Liver (tissue), 9 donors: ENCODE data around the gene EEA1. TPM values are rescaled to one million over a fixed set of nuclear protein-coding genes. Genes with fewer than 3 reads are reported as not detected.

Source experiments
- DNase-seq: peaks from one replicate; pipeline ENCODE4 v3.0.0-alpha.2; 2017; ENCODE audit warnings: low spot score
- H3K27ac ChIP-seq, 2 donors: one replicate each; pipeline ENCODE4 v1.7.0; 2013; ENCODE audit warnings: inconsistent platforms in 2 of 2, low read length in 2 of 2, control low read depth in 1 of 2, low read depth in 1 of 2, mild to moderate bottlenecking in 1 of 2
- H3K27me3 ChIP-seq, 4 donors: one replicate each; pipeline versions ENCODE4 v1.6.1 to v1.7.0; 2013; ENCODE audit warnings: low read length in 3 of 4, inconsistent platforms in 1 of 4, mild to moderate bottlenecking in 1 of 4, moderate library complexity in 1 of 4; ENCODE audit not compliant: control insufficient read depth in 4 of 4, insufficient read depth in 4 of 4
- H3K36me3 ChIP-seq, 4 donors: one replicate each; pipeline versions ENCODE4 v1.6.1 to v1.7.0; 2013; ENCODE audit warnings: low read length in 3 of 4, mild to moderate bottlenecking in 3 of 4, low read depth in 1 of 4, moderate library complexity in 1 of 4; ENCODE audit not compliant: control insufficient read depth in 4 of 4, insufficient read depth in 3 of 4
- H3K4me1 ChIP-seq, 4 donors: one replicate each; pipeline versions ENCODE4 v1.6.1 to v1.7.0; 2013; ENCODE audit warnings: low read length in 3 of 4, mild to moderate bottlenecking in 3 of 4, moderate library complexity in 1 of 4; ENCODE audit not compliant: control insufficient read depth in 4 of 4, insufficient read depth in 4 of 4
- H3K4me3 ChIP-seq, 3 donors: one replicate each; pipeline versions ENCODE4 v1.6.1 to v1.7.0; 2013; ENCODE audit warnings: low read length in 3 of 3, control low read depth in 1 of 3, low read depth in 1 of 3, mild to moderate bottlenecking in 1 of 3
- H3K9ac ChIP-seq, 2 donors: one replicate each; pipeline ENCODE4 v1.7.0; 2013; ENCODE audit warnings: low read length in 2 of 2, mild to moderate bottlenecking in 2 of 2, moderate library complexity in 2 of 2, control low read depth in 1 of 2, low read depth in 1 of 2
- H3K9me3 ChIP-seq, 4 donors: one replicate each; pipeline versions ENCODE4 v1.6.1 to v1.7.0; 2013; ENCODE audit warnings: low read length in 3 of 4; ENCODE audit not compliant: control insufficient read depth in 4 of 4
- EGR1 ChIP-seq, 2 donors: IDR thresholded peaks; 2 replicates each; pipeline ENCODE4 v1.6.1; 2016 to 2018; ENCODE audit warnings: antibody characterized with exemption in 2 of 2, low read depth in 2 of 2
- FOXA1 ChIP-seq: IDR thresholded peaks from 2 replicates; pipeline ENCODE4 v1.6.1; 2016; ENCODE audit warnings: antibody characterized with exemption
- FOXA2 ChIP-seq: IDR thresholded peaks from 2 replicates; pipeline ENCODE4 v1.6.1; 2016; ENCODE audit warnings: antibody characterized with exemption
- GABPA ChIP-seq, 2 donors: IDR thresholded peaks in 1 of 2; conservative IDR thresholded peaks in 1 of 2; 2 replicates each; pipeline ENCODE4 v1.6.1; 2016; ENCODE audit warnings: antibody characterized with exemption in 2 of 2, mild to moderate bottlenecking in 1 of 2, moderate library complexity in 1 of 2
- HNF4A ChIP-seq, 2 donors: conservative IDR thresholded peaks; 2 replicates each; pipeline ENCODE4 v1.6.1; 2016; ENCODE audit warnings: antibody characterized with exemption in 2 of 2, mild to moderate bottlenecking in 2 of 2
- HNF4G ChIP-seq: IDR thresholded peaks from 2 replicates; pipeline ENCODE4 v1.6.1; 2016; ENCODE audit warnings: antibody characterized with exemption
- JUND ChIP-seq, 2 donors: IDR thresholded peaks; 2 replicates each; pipeline ENCODE4 v1.6.1; 2016; ENCODE audit warnings: antibody characterized with exemption in 2 of 2
- NR2F2 ChIP-seq: IDR thresholded peaks from 2 replicates; pipeline ENCODE4 v1.6.1; 2016; ENCODE audit warnings: antibody characterized with exemption
- RAD21 ChIP-seq, 2 donors: IDR thresholded peaks; 2 replicates each; pipeline ENCODE4 v1.6.1; 2016; ENCODE audit warnings: antibody characterized with exemption in 2 of 2, mild to moderate bottlenecking in 2 of 2
- RXRA ChIP-seq, 2 donors: IDR thresholded peaks; 2 replicates each; pipeline ENCODE4 v1.6.1; 2017 to 2018; ENCODE audit warnings: antibody characterized with exemption in 2 of 2, mild to moderate bottlenecking in 1 of 2
- SP1 ChIP-seq: IDR thresholded peaks from 2 replicates; pipeline ENCODE4 v1.6.1; 2018; ENCODE audit warnings: antibody characterized with exemption, mild to moderate bottlenecking
- TAF1 ChIP-seq: conservative IDR thresholded peaks from 2 replicates; pipeline ENCODE4 v1.6.1; 2016; ENCODE audit warnings: antibody characterized with exemption, mild to moderate bottlenecking
- YY1 ChIP-seq: IDR thresholded peaks from 2 replicates; pipeline ENCODE4 v1.6.1; 2016; ENCODE audit warnings: antibody characterized with exemption, mild to moderate bottlenecking
- WGBS: extraction: QIAGEN DNeasy Blood & Tissue Kit; methylation state at CpG from one replicate; pipeline ENCODE4 v1.1.7; 2013; 5-methylcytosine and 5-hydroxymethylcytosine counted together
- polyA plus RNA-seq, 2 donors: library from polyadenylated mRNA; stranded (reverse) in 1 of 2; unstranded in 1 of 2; fragments of 200-250 nt in 1 of 2; fragments of >200 nt in 1 of 2; fragmentation: Nextera tagmentation in 1 of 2; extraction: Ambion mirVana in 1 of 2; gene quantifications; one replicate each; pipeline versions ENCODE4 v1.2.1 to v1.2.3, GENCODE V29; 2013 to 2015
- total RNA-seq, 2 donors: library from RNA; depleted of rRNA; stranded (reverse); fragments of >200 nt; gene quantifications; one replicate each; pipeline ENCODE4 v1.2.3, GENCODE V29; 2014
- TF ChIP-seq, protein P1 (sequence below): fragments of 150-350 bp; IDR thresholded peaks from 2 replicates; pipeline ENCODE4 v1.5.1; 2017; ENCODE audit warnings: improper control_type of control experiment, low read depth, low read length; ENCODE audit not compliant: missing input control
- TF ChIP-seq, protein P2 (sequence below): IDR thresholded peaks from 2 replicates; pipeline ENCODE4 v1.6.1; 2016; ENCODE audit warnings: antibody characterized with exemption
- TF ChIP-seq, protein P3 (sequence below): IDR thresholded peaks from 2 replicates; pipeline ENCODE4 v1.6.1; 2016; ENCODE audit warnings: antibody characterized with exemption
- TF ChIP-seq, protein P4 (sequence below): IDR thresholded peaks from 2 replicates; pipeline ENCODE4 v1.6.1; 2016; ENCODE audit warnings: antibody characterized with exemption
- TF ChIP-seq, protein P5 (sequence below): IDR thresholded peaks from 2 replicates; pipeline ENCODE4 v1.6.1; 2016; ENCODE audit warnings: antibody characterized with exemption, mild to moderate bottlenecking
- donor health status: healthy.
- donor health status: healthy.
- donor health status: healthy.
- donor health status: healthy.
- donor health status: healthy.

Gene EEA1
- total and polyA plus RNA-seq, 4 donors, result 2.5 to 15.8 (median 9.1) TPM

DNA sequence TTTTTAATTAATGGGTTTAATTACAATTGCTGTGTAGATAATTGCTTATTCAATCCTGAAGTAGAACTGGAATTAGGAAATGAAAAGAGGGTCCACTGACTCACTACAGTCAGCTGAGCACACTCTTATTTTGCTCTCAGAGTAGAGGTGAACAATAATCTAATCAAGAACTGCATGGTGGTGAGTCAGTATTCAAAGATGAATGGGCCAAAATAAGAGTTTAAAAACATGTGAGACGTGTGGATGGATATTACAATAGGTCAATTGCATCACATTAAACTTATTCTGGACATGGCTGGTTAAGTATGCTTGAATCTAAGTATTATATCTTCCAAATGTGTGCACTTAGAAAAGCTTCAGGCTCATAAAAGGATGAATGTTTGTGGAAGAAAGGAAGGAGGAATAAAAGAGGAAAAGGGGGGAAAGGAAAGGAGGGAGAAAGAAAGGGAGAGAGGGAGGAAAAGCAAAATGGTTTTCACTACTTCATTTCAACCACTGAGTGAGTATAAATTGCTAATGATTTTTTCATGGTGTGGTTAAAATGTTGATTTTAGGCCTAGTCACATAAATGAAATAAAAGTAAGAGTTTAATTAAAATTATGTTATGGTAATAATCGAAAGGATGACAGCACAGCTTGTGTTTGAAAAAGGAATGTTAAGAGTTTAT lies 27.0 kb upstream of the EEA1 start:
- no peak for TF ChIP-seq TAF1
- TF ChIP-seq GABPA (IDR thresholded peaks at IDR 0.05 in 1 of 2, conservative IDR thresholded peaks at IDR 0.05 in 1 of 2), result no peak
- TF ChIP-seq SP1, result no peak
- TF ChIP-seq, protein P1, sequence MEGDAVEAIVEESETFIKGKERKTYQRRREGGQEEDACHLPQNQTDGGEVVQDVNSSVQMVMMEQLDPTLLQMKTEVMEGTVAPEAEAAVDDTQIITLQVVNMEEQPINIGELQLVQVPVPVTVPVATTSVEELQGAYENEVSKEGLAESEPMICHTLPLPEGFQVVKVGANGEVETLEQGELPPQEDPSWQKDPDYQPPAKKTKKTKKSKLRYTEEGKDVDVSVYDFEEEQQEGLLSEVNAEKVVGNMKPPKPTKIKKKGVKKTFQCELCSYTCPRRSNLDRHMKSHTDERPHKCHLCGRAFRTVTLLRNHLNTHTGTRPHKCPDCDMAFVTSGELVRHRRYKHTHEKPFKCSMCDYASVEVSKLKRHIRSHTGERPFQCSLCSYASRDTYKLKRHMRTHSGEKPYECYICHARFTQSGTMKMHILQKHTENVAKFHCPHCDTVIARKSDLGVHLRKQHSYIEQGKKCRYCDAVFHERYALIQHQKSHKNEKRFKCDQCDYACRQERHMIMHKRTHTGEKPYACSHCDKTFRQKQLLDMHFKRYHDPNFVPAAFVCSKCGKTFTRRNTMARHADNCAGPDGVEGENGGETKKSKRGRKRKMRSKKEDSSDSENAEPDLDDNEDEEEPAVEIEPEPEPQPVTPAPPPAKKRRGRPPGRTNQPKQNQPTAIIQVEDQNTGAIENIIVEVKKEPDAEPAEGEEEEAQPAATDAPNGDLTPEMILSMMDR, result no peak
- no peak for TF ChIP-seq HNF4A (conservative IDR thresholded peaks at IDR 0.05)
- TF ChIP-seq, protein P2, sequence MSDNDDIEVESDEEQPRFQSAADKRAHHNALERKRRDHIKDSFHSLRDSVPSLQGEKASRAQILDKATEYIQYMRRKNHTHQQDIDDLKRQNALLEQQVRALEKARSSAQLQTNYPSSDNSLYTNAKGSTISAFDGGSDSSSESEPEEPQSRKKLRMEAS, result no peak
- no peak for TF ChIP-seq FOXA2
- no peak for TF ChIP-seq JUND (IDR thresholded peaks at IDR 0.05)
- no peak for TF ChIP-seq FOXA1
- TF ChIP-seq, protein P3, sequence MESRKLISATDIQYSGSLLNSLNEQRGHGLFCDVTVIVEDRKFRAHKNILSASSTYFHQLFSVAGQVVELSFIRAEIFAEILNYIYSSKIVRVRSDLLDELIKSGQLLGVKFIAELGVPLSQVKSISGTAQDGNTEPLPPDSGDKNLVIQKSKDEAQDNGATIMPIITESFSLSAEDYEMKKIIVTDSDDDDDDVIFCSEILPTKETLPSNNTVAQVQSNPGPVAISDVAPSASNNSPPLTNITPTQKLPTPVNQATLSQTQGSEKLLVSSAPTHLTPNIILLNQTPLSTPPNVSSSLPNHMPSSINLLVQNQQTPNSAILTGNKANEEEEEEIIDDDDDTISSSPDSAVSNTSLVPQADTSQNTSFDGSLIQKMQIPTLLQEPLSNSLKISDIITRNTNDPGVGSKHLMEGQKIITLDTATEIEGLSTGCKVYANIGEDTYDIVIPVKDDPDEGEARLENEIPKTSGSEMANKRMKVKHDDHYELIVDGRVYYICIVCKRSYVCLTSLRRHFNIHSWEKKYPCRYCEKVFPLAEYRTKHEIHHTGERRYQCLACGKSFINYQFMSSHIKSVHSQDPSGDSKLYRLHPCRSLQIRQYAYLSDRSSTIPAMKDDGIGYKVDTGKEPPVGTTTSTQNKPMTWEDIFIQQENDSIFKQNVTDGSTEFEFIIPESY, result no peak
- TF ChIP-seq YY1, result no peak
- TF ChIP-seq NR2F2, result no peak
- no peak for TF ChIP-seq HNF4G
- TF ChIP-seq, protein P4, sequence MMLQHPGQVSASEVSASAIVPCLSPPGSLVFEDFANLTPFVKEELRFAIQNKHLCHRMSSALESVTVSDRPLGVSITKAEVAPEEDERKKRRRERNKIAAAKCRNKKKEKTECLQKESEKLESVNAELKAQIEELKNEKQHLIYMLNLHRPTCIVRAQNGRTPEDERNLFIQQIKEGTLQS, result no peak
- TF ChIP-seq RXRA (IDR thresholded peaks at IDR 0.05), result no peak
- TF ChIP-seq, protein P5, sequence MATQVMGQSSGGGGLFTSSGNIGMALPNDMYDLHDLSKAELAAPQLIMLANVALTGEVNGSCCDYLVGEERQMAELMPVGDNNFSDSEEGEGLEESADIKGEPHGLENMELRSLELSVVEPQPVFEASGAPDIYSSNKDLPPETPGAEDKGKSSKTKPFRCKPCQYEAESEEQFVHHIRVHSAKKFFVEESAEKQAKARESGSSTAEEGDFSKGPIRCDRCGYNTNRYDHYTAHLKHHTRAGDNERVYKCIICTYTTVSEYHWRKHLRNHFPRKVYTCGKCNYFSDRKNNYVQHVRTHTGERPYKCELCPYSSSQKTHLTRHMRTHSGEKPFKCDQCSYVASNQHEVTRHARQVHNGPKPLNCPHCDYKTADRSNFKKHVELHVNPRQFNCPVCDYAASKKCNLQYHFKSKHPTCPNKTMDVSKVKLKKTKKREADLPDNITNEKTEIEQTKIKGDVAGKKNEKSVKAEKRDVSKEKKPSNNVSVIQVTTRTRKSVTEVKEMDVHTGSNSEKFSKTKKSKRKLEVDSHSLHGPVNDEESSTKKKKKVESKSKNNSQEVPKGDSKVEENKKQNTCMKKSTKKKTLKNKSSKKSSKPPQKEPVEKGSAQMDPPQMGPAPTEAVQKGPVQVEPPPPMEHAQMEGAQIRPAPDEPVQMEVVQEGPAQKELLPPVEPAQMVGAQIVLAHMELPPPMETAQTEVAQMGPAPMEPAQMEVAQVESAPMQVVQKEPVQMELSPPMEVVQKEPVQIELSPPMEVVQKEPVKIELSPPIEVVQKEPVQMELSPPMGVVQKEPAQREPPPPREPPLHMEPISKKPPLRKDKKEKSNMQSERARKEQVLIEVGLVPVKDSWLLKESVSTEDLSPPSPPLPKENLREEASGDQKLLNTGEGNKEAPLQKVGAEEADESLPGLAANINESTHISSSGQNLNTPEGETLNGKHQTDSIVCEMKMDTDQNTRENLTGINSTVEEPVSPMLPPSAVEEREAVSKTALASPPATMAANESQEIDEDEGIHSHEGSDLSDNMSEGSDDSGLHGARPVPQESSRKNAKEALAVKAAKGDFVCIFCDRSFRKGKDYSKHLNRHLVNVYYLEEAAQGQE, result no peak
- TF ChIP-seq EGR1 (IDR thresholded peaks at IDR 0.05; ENCODE audit: low read depth in 2 of 2), result no peak
- no peak for TF ChIP-seq RAD21 (IDR thresholded peaks at IDR 0.05)
- no peak for DNase-seq
- 91% methylated on average over 2 of the region's 2 CpGs for WGBS
- Histone ChIP-seq H3K27ac (no peak overlapping the region), H3K27me3 (no peaks in the 10 kb centered on the region), H3K9me3 (peaks cover 0 to 18% (median 14%) of the 10 kb centered on the region in 4 donors), H3K9ac (no peak overlapping the region), H3K4me3 (no peak overlapping the region), H3K4me1 (no peaks in the 10 kb centered on the region), H3K36me3 (no peaks in the 10 kb centered on the region)
